Mesendoderm (in vitro differentiated cells): ENCODE data around the gene SLC43A2.

ENCODE experiments used
- DNase-seq: peaks from one replicate; pipeline ENCODE4 v3.0.0; 2013
- H2AK5ac ChIP-seq: 2 replicates; pipeline ENCODE4 v1.6.1; 2013; ENCODE audit warnings: low read length, inconsistent platforms
- H2BK120ac ChIP-seq: 2 replicates; pipeline ENCODE4 v1.6.1; 2013; ENCODE audit warnings: low read depth, mild to moderate bottlenecking, low read length, moderate library complexity, mixed read lengths
- H2BK15ac ChIP-seq: replicated peaks from 2 replicates; pipeline ENCODE4 v1.6.1; 2013; ENCODE audit warnings: low read depth, mild to moderate bottlenecking, moderate library complexity
- H2BK5ac ChIP-seq: 2 replicates; pipeline ENCODE4 v1.6.1; 2013; ENCODE audit warnings: low read length, inconsistent platforms
- H3K18ac ChIP-seq: 2 replicates; pipeline ENCODE4 v1.6.1; 2013; ENCODE audit warnings: mild to moderate bottlenecking, low read length, mixed read lengths
- H3K23ac ChIP-seq: one replicate; pipeline ENCODE4 v1.6.1; 2013; ENCODE audit warnings: low read length
- H3K27ac ChIP-seq: 2 replicates; pipeline ENCODE4 v1.5.1; 2013; ENCODE audit warnings: low read depth, mild to moderate bottlenecking, inconsistent platforms, low read length, moderate library complexity
- H3K27me3 ChIP-seq: 2 replicates; pipeline ENCODE4 v1.6.1; 2013; ENCODE audit warnings: low read length, control low read depth, mild to moderate bottlenecking, inconsistent platforms; ENCODE audit not compliant: insufficient read depth, poor library complexity
- H3K36me3 ChIP-seq: 2 replicates; pipeline ENCODE4 v1.6.1; 2013; ENCODE audit warnings: low read length, inconsistent platforms; ENCODE audit not compliant: control insufficient read depth, insufficient read depth
- H3K4ac ChIP-seq: one replicate; pipeline ENCODE4 v1.6.1; 2013; ENCODE audit warnings: low read depth, mild to moderate bottlenecking, low read length, moderate library complexity
- H3K4me1 ChIP-seq: 2 replicates; pipeline ENCODE4 v1.6.1; 2013; ENCODE audit warnings: low read depth, low read length, inconsistent platforms; ENCODE audit not compliant: control insufficient read depth
- H3K4me2 ChIP-seq: 2 replicates; pipeline ENCODE4 v1.6.1; 2013; ENCODE audit warnings: low read length
- H3K4me3 ChIP-seq: 2 replicates; pipeline ENCODE4 v1.5.1; 2013; ENCODE audit warnings: mild to moderate bottlenecking, low read length
- H3K56ac ChIP-seq: one replicate; pipeline ENCODE4 v1.6.1; 2013; ENCODE audit warnings: low read length
- H3K79me1 ChIP-seq: 2 replicates; pipeline ENCODE4 v1.6.1; 2013; ENCODE audit warnings: low read length, inconsistent platforms
- H3K79me2 ChIP-seq: 2 replicates; pipeline ENCODE4 v1.6.1; 2013; ENCODE audit warnings: mild to moderate bottlenecking, low read length; ENCODE audit not compliant: control insufficient read depth, insufficient read depth
- H3K9ac ChIP-seq: 2 replicates; pipeline ENCODE4 v1.6.1; 2013; ENCODE audit warnings: low read length, inconsistent platforms
- H4K5ac ChIP-seq: one replicate; pipeline ENCODE4 v1.6.1; 2013; ENCODE audit warnings: low read length
- H4K8ac ChIP-seq: one replicate; pipeline ENCODE4 v1.6.1; 2013; ENCODE audit warnings: low read depth, mild to moderate bottlenecking, control low read depth, low read length, moderate library complexity
- WGBS: extraction: QIAGEN DNeasy Blood & Tissue Kit; methylation state at CpG from one replicate; pipeline ENCODE4 v1.1.7; 2013; ENCODE audit warnings: low lambda C conversion rate, missing lambda C conversion rate; ENCODE audit not compliant: insufficient coverage; ENCODE audit errors: extremely low coverage; 5-methylcytosine and 5-hydroxymethylcytosine counted together

The SLC43A2 gene

DNA sequence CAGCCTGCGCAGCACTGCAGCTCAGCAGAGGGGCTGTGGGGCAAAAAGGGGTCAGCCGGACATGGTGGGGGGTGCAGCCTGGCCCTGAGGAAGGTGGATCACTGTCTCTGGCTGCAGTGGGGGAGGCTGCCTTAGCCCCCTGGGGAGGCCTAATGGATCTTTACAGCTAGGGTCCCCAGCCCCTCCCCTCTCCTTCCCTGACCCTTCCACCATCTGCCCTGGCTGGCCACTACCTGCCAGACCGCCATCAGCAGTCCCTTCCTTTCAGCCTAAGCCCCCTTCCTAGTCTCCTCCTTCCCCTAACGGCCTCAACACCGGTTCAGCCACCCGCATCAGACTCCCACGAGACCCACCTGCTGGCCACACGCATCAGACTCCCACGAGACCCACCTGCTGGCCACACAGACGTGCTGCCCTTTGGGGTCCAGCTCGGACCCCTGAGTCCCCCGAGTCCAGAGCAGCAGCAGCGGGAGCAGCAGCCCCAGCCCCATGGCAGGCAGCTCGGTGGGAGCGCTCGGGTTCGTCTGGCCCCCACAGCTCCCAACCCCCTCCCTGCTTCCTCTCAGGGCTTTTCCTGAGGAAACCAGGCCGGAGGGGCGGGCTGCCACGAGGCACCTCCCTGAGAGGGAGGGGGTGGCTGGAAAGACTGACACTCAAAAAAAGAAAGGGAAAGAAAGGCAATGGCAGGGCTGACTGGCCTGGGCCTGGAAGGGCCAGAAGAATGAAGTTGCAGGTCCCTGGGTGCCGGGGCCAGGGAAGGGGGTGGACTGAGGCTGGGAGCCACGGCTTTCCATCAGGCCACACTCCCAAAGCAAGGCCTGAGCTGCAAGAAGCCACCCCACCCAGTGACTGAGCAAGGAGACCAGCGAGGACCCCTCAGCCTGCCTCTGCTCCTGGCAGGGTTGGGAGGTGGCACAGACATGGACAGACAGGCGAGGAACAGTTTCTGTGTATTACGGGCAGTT is 16.9 kb upstream of the SLC43A2 start, which contains the start of gene SCARF1:
SCARF1 (minus strand) TSS at position 526 of the 965 bp plus-strand sequence; CDS start at position 491, 35 bp downstream.
- Histone ChIP-seq H3K27me3 (no peaks in the 10 kb centered on the region), H2BK120ac (no peak within 1 kb of the TSS), H3K4me2 (no peak within 1 kb of the TSS), H2BK15ac (no peak within 1 kb of the TSS), H3K23ac (no peak within 1 kb of the TSS), H3K56ac (peak within 1 kb of the TSS; percentile 78), H3K36me3 (no peaks in the 10 kb centered on the region), H3K4me3 (no peak within 1 kb of the TSS), H4K5ac (no peak within 1 kb of the TSS), H2BK5ac (peak within 1 kb of the TSS; percentile 50), H3K4ac (no peak within 1 kb of the TSS), H3K79me1 (no peaks in the 10 kb centered on the region), H3K27ac (no peak within 1 kb of the TSS), H4K8ac (no peak within 1 kb of the TSS), H3K18ac (no peak within 1 kb of the TSS), H3K4me1 (peaks cover 8% of the 10 kb centered on the region), H2AK5ac (peak within 1 kb of the TSS; percentile 51), H3K79me2 (no peaks in the 10 kb centered on the region), H3K9ac (peak within 1 kb of the TSS; percentile 50)
- peak; percentile 53 for DNase-seq
- WGBS: no CpG with 5 or more reads among the region's 25 CpGs

DNA sequence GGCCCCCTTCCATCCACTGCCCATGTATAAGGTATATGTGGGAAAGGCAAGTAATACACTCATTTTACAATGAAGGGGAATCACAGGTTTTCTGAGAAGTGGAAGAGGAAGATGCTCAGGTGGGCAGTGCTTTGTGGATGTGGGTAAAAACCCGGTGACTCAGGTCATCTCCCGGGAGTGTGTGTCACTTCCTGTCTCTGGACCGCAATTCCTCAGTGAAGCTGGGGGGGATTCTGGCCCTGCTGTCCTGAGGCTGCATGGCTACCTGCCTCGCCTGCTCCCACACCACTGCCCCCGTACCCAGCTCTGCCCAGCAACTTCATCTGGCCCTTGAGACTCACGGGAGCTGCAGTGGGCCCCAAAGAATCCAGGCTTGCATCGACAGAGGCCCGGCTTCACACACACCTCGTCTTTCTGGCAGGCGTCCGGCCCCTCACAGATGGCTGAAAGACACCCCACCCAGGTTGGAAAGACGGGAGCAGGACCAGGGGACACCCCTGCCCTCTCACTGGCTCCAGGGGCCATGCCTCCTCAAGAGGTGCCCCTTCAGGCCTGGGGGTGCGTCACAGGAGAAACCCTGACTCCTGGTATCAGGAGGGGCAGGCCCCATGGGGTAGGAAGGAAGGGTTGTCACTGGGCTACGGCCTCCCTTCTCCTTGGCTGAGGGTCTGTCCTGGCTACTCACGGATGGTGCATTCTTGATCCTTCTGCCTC is 16.0 kb upstream of the SLC43A2 start:
- no peaks in the 10 kb centered on the region for H3K27me3 ChIP-seq
- WGBS: no CpG with 5 or more reads among the region's 15 CpGs
- no peaks in the 10 kb centered on the region for H3K36me3 ChIP-seq
- no peak overlapping the region for H3K23ac ChIP-seq
- H3K79me2 ChIP-seq: no peaks in the 10 kb centered on the region
- no peaks in the 10 kb centered on the region for H3K79me1 ChIP-seq
- H3K4ac ChIP-seq: no peak overlapping the region
- no peak overlapping the region for H2BK120ac ChIP-seq
- H3K4me2 ChIP-seq: no peak overlapping the region
- DNase-seq: no peak
- no peak overlapping the region for H2BK5ac ChIP-seq
- no peak overlapping the region for H3K27ac ChIP-seq
- no peak overlapping the region for H2AK5ac ChIP-seq
- no peak overlapping the region for H3K56ac ChIP-seq
- no peak overlapping the region for H2BK15ac ChIP-seq
- peaks cover 8% of the 10 kb centered on the region for H3K4me1 ChIP-seq
- no peak overlapping the region for H3K4me3 ChIP-seq
- no peak overlapping the region for H4K8ac ChIP-seq
- no peak overlapping the region for H3K9ac ChIP-seq
- no peak overlapping the region for H4K5ac ChIP-seq
- H3K18ac ChIP-seq: no peak overlapping the region

DNA sequence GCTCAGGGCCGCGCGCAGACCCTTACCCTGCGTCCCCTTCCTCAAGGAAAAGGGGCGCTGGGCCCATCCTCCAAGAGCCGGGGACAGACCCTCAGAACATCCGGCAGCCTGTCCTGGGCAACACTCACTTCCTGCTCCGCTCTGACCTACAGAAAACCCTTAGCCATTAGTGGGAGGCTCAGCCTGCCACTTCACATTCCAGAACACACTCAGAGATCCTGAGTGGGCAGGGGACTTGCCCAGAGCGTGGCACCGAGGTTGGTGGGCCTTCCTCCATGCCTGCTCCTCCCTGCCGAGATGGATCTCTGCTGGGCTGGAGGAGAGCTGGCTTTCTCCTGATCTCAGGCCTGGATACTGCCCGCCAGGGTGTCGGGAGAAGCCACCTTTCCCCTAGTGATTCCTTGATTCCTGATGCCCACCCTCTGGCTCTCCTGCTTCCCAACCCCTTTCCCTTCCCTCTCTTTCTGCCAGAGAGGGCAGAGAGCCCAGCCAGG is 15.4 kb upstream of the SLC43A2 start:
- no peak overlapping the region for H4K5ac ChIP-seq
- H3K27me3 ChIP-seq: no peaks in the 10 kb centered on the region
- peaks cover 8% of the 10 kb centered on the region for H3K4me1 ChIP-seq
- H3K18ac ChIP-seq: no peak overlapping the region
- no peak overlapping the region for H2BK120ac ChIP-seq
- H3K36me3 ChIP-seq: no peaks in the 10 kb centered on the region
- WGBS: no CpG with 5 or more reads among the region's 13 CpGs
- H3K9ac ChIP-seq: peak overlapping the region; percentile 24
- H3K4me3 ChIP-seq: no peak overlapping the region
- no peak for DNase-seq
- peak overlapping the region; percentile 79 for H3K56ac ChIP-seq
- no peak overlapping the region for H2BK5ac ChIP-seq
- no peaks in the 10 kb centered on the region for H3K79me2 ChIP-seq
- H3K4ac ChIP-seq: no peak overlapping the region
- no peak overlapping the region for H4K8ac ChIP-seq
- H3K79me1 ChIP-seq: no peaks in the 10 kb centered on the region
- no peak overlapping the region for H2BK15ac ChIP-seq
- H2AK5ac ChIP-seq: no peak overlapping the region
- no peak overlapping the region for H3K23ac ChIP-seq
- no peak overlapping the region for H3K27ac ChIP-seq
- H3K4me2 ChIP-seq: no peak overlapping the region

DNA sequence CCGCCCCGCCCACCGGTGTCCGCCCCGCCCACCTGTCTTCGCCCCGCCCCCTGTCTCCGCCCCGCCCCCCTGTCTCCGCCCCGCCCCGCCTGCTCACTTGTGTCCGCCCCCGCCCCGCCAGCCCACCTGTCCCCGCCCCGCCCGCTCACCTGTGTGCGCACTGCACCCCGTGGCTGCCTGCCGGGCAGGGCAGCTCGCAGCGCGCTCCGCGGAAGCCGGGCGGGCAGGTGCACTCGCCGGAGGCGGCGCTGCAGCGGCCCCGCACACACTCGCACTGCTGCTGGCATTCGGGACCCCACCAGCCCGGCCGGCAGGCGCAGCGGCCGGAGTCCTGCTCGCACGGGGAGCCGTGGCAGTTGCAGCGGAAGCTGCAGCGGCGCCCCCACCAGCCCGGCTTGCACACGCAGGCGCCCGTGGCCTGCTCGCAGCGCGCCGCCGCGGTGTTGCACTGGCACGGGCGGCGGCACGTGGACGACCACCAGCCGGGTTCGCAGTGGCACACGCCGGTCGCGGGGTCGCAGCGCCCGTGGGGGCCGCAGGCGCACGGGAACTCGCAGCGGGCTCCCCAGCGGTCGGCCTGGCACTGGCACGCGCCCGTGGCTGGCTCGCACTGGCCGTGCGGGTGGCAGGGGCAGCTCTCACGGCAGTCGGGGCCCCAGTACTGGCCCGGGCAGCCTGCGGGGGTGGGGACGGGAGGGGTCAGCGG is 14.8 kb upstream of the SLC43A2 start:
- DNase-seq: peak; percentile 81
- Histone ChIP-seq H3K27me3 (no peaks in the 10 kb centered on the region), H3K79me1 (no peaks in the 10 kb centered on the region), H2AK5ac (no peak overlapping the region), H3K27ac (no peak overlapping the region), H4K5ac (no peak overlapping the region), H3K79me2 (no peaks in the 10 kb centered on the region), H3K18ac (no peak overlapping the region), H2BK120ac (no peak overlapping the region), H2BK15ac (no peak overlapping the region), H3K4me3 (peak overlapping the region; percentile 15), H3K9ac (peak overlapping the region; percentile 54), H3K4me1 (peaks cover 8% of the 10 kb centered on the region), H3K56ac (peak overlapping the region; percentile 79), H2BK5ac (no peak overlapping the region), H3K36me3 (no peaks in the 10 kb centered on the region), H3K4me2 (peak overlapping the region; percentile 73), H3K23ac (no peak overlapping the region), H4K8ac (no peak overlapping the region), H3K4ac (no peak overlapping the region)
- no CpG with 5 or more reads among the region's 90 CpGs for WGBS

DNA sequence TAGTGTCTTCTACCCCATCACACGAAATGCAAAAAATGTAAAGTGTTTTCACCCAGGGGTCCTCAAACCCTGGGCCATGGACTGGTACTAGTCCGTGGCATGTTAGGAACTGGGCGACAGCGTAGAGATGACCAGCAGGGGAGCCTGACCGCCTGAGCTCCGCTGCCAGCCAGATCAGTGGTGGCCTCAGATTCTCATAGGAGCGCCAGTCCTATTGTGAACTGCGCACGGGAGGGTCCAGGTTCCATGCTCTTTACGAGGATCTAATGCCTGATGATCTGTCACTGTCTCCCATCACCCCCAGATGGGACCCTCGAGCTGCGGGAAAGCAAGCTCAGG is 12.4 kb upstream of the SLC43A2 start:
- Histone ChIP-seq H3K9ac (no peak overlapping the region), H3K4me1 (peaks cover 8% of the 10 kb centered on the region), H3K4me2 (no peak overlapping the region), H3K36me3 (no peaks in the 10 kb centered on the region), H3K27me3 (no peaks in the 10 kb centered on the region), H3K4ac (no peak overlapping the region), H4K8ac (no peak overlapping the region), H3K56ac (no peak overlapping the region), H2BK120ac (no peak overlapping the region), H3K4me3 (no peak overlapping the region), H3K23ac (no peak overlapping the region), H3K18ac (no peak overlapping the region), H2AK5ac (no peak overlapping the region), H3K79me2 (no peaks in the 10 kb centered on the region), H3K79me1 (no peaks in the 10 kb centered on the region), H2BK5ac (no peak overlapping the region), H4K5ac (no peak overlapping the region), H2BK15ac (no peak overlapping the region), H3K27ac (no peak overlapping the region)
- DNase-seq: no peak
- no CpG with 5 or more reads among the region's 12 CpGs for WGBS
